Activated CD8-positive, alpha-beta memory T cell treated with anti-CD3 and anti-CD28 coated beads, Interleukin-2, amount 10 ng/mL, durations not matched to agents 7 days and 5 days (primary cell): ENCODE results near the gene CIB2. TPM values are rescaled to one million over a fixed set of nuclear protein-coding genes. Genes with fewer than 3 reads are reported as not detected.

Source experiments
- ATAC-seq: fragments of 150-1000 bp; cut with Tn5 transposase; one replicate; pipeline ENCODE4 v1.10.0; 2021; ENCODE audit warnings: moderate library complexity
- CTCF ChIA-PET: fragments of 350-600 bp; sonication (Branson Sonifier 250); formaldehyde crosslinking; loops from one replicate; lab custom pipeline; 2021; ENCODE audit warnings: antibody characterized with exemption; lab: Charles Lee
- DNase-seq: peaks from one replicate; pipeline ENCODE4 v3.0.0-alpha.2; 2020
- H3K27ac Mint-ChIP-seq: one replicate; pipeline ENCODE4 v1.8.0; 2021; ENCODE audit warnings: mild to moderate bottlenecking, mixed read lengths
- H3K27me3 Mint-ChIP-seq: one replicate; pipeline ENCODE4 v1.8.0; 2021; ENCODE audit warnings: mixed read lengths
- H3K36me3 Mint-ChIP-seq: one replicate; pipeline ENCODE4 v1.8.0; 2021; ENCODE audit warnings: mild to moderate bottlenecking, mixed read lengths
- H3K4me1 Mint-ChIP-seq: one replicate; pipeline ENCODE4 v1.8.0; 2021; ENCODE audit warnings: mixed read lengths
- H3K4me3 Mint-ChIP-seq: one replicate; pipeline ENCODE4 v1.8.0; 2021; ENCODE audit warnings: mild to moderate bottlenecking, moderate library complexity, mixed read lengths
- H3K9me3 Mint-ChIP-seq: one replicate; pipeline ENCODE4 v1.8.0; 2022; ENCODE audit warnings: low read depth, mixed read lengths
- total RNA-seq, 2 experiments: library from RNA; stranded (reverse); gene quantifications; one replicate each; pipeline ENCODE4 v1.2.3, GENCODE V29; 2021

The CIB2 gene
- total RNA-seq, 2 experiments from 2014 or later = 0.94 to 1.2 TPM

- H3K4me3 Mint-ChIP-seq = no peak overlapping the region
- ATAC-seq (no peak), DNase-seq (no peak)
- H3K36me3 Mint-ChIP-seq = no peaks in the 10 kb centered on the region
- no peaks in the 10 kb centered on the region for H3K27me3 Mint-ChIP-seq
- CTCF ChIA-PET = interaction anchor here (0.8 to 19.7 kb wide), 3 partner anchors 12 to 50 kb away, joined by 3 to 251 read pairs (median 15); no protein-coding TSS in a partner anchor
- H3K27ac Mint-ChIP-seq = peak overlapping the region; percentile 66
- no peaks in the 10 kb centered on the region for H3K9me3 Mint-ChIP-seq
- peaks cover 29% of the 10 kb centered on the region for H3K4me1 Mint-ChIP-seq
These were observed 46.8 kb downstream of the CIB2 start for GRCh38 chr15:78084449-78084750.

- Mint-ChIP-seq H3K27me3 (no peaks in the 10 kb centered on the region), H3K36me3 (no peaks in the 10 kb centered on the region), H3K27ac (peak overlapping the region; percentile 66), H3K4me1 (peaks cover 29% of the 10 kb centered on the region), H3K9me3 (no peaks in the 10 kb centered on the region), H3K4me3 (no peak overlapping the region)
- DNase-seq (no peak), ATAC-seq (peak; percentile 83)
- CTCF ChIA-PET = interaction anchor here (0.8 to 19.7 kb wide), 5 partner anchors 9 to 50 kb away, joined by 3 to 251 read pairs (median 8); no protein-coding TSS in a partner anchor
These were observed 47.4 kb downstream of the CIB2 start for GRCh38 chr15:78083687-78084448.

GRCh38 chr15:78083186-78083585 lies 48.1 kb downstream of the CIB2 start:
- DNase-seq = no peak
- Mint-ChIP-seq H3K4me3 (no peak overlapping the region), H3K9me3 (no peaks in the 10 kb centered on the region), H3K36me3 (no peaks in the 10 kb centered on the region), H3K27me3 (no peaks in the 10 kb centered on the region), H3K27ac (no peak overlapping the region), H3K4me1 (peaks cover 30% of the 10 kb centered on the region)
- no peak for ATAC-seq
- CTCF ChIA-PET = interaction anchor here (0.8 to 19.7 kb wide), 4 partner anchors 10 to 24 kb away, joined by 4 to 251 read pairs (median 12); no protein-coding TSS in a partner anchor

DNA sequence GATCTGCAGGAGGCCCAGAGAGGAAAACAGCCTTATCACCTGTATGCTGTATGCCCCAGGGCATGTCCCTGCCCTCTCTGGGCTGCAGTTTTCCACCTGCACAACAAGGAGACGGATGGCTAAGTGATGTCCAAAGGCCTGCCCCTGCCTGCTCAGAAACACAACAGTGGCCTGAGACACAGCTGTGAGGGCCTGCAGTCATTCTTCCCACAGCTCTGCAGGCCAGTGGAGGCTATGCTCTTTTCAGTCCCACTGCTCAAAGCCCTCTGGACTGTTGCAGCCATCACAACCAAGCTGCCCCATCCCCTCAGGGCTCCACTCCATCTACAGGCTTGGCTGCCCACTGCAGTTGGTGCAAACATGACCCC lies 48.5 kb downstream of the CIB2 start:
- Mint-ChIP-seq H3K36me3 (no peaks in the 10 kb centered on the region), H3K9me3 (no peaks in the 10 kb centered on the region), H3K27me3 (no peaks in the 10 kb centered on the region), H3K27ac (peak overlapping the region; percentile 39), H3K4me3 (no peak overlapping the region), H3K4me1 (peaks cover 35% of the 10 kb centered on the region)
- DNase-seq (no peak), ATAC-seq (no peak)
- CTCF ChIA-PET = interaction anchor here (1.3 to 19.7 kb wide), 4 partner anchors 11 to 48 kb away, joined by 4 to 251 read pairs (median 12); no protein-coding TSS in a partner anchor

GRCh38 chr15:78082106-78082742 lies 49.0 kb downstream of the CIB2 start:
- no peak for ATAC-seq
- Mint-ChIP-seq H3K27me3 (no peaks in the 10 kb centered on the region), H3K36me3 (no peaks in the 10 kb centered on the region), H3K4me1 (peaks cover 35% of the 10 kb centered on the region), H3K9me3 (no peaks in the 10 kb centered on the region), H3K4me3 (no peak overlapping the region), H3K27ac (peak overlapping the region; percentile 55)
- DNase-seq = no peak
- CTCF ChIA-PET = interaction anchor here (1.3 to 19.7 kb wide), 4 partner anchors 10 to 48 kb away, joined by 4 to 251 read pairs (median 12); no protein-coding TSS in a partner anchor

DNA sequence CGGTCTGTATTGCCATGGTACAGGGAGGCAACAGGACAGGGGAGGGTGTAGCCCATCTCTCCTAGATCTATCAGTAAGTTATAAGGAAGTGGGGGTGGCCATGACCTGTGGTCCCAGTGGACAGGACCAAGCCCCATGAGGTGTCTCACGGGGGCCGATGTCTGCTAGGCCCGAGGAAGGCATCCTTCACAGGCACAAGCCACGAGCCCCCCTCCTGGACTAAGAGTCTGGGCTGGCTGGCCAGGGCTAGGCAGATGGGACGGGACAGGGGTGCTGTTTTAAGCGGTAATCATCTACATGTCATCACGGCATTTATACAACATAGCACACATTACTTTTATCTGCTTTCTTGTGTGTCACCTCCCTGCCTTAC lies 51.2 kb downstream of the CIB2 start:
- no peak for ATAC-seq
- no peak for DNase-seq
- CTCF ChIA-PET = interaction anchor here (1.4 to 19.7 kb wide), 2 partner anchors 27 to 30 kb away, joined by 3 to 251 read pairs; no protein-coding TSS in a partner anchor
- Mint-ChIP-seq H3K4me3 (no peak overlapping the region), H3K4me1 (peaks cover 43% of the 10 kb centered on the region), H3K36me3 (peaks cover 11% of the 10 kb centered on the region), H3K27ac (peak overlapping the region; percentile 48), H3K27me3 (no peaks in the 10 kb centered on the region), H3K9me3 (no peaks in the 10 kb centered on the region)

DNA sequence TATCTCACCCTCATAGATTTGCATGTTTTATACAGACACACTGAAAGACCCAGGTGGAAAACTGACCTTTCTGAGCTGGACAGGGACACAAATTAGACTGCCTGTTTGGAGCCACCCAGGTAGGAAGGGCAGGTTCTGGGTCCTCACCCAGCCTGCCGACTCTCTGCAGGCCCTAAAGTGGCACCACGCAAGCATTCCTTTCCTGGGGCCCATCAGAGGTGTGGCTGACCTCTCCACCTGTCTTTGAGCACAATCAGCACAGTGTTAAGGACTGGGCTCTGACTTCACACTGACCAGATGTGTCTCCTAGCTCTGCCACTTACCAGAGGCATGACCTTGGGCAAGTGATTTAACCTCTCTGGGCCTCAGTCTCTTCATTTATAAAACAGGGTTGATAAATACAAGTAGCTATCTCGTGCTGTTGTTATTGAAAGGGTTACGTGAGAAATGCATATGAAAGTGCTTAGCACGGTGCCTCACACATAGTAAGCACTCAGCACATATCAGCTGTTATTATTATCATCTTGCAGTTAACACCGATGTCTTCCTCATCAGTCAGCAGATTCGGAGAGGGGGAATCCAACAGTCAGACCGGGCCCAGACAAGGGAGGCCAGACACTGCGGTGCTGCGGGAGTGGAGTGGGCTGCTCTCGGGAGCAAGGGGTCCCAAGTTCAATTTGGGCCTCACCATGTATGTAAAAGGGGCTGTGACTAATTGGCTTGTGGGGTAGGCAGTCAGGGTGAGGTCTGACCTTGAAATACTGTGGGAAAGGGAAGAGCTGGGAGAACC lies 51.8 kb downstream of the CIB2 start:
- H3K27ac Mint-ChIP-seq = peak overlapping the region; percentile 48

GRCh38 chr15:78077871-78078210 lies 53.4 kb downstream of the CIB2 start:
- DNase-seq (no peak), ATAC-seq (no peak)
- Mint-ChIP-seq H3K27ac (peak overlapping the region; percentile 72), H3K4me3 (peak overlapping the region; percentile 100), H3K4me1 (peaks cover 41% of the 10 kb centered on the region), H3K36me3 (peaks cover 21% of the 10 kb centered on the region), H3K27me3 (no peaks in the 10 kb centered on the region), H3K9me3 (no peaks in the 10 kb centered on the region)
- CTCF ChIA-PET = interaction anchor here (0.8 to 19.7 kb wide), 7 partner anchors 9 to 43 kb away, joined by 3 to 251 read pairs (median 4); no protein-coding TSS in a partner anchor

More for the DNA sequence above, 51.8 kb downstream of the CIB2 start:
- CTCF ChIA-PET = interaction anchor here (1.4 to 19.7 kb wide), 3 partner anchors 13 to 30 kb away, joined by 3 to 251 read pairs (median 4); no protein-coding TSS in a partner anchor
- peaks cover 16% of the 10 kb centered on the region for H3K36me3 Mint-ChIP-seq
- DNase-seq (no peak), ATAC-seq (no peak)
- H3K4me3 Mint-ChIP-seq = no peak overlapping the region
- H3K4me1 Mint-ChIP-seq = peaks cover 44% of the 10 kb centered on the region
- no peaks in the 10 kb centered on the region for H3K27me3 Mint-ChIP-seq
- H3K9me3 Mint-ChIP-seq = no peaks in the 10 kb centered on the region

- Mint-ChIP-seq H3K27me3 (no peaks in the 10 kb centered on the region), H3K4me1 (peaks cover 41% of the 10 kb centered on the region), H3K27ac (peak within 1 kb of the TSS; percentile 94), H3K4me3 (peak within 1 kb of the TSS; percentile 100), H3K9me3 (no peaks in the 10 kb centered on the region), H3K36me3 (peaks cover 22% of the 10 kb centered on the region)
- CTCF ChIA-PET = interaction anchor here (0.8 to 19.7 kb wide), 9 partner anchors 8 to 76 kb away, joined by 3 to 251 read pairs (median 4); no protein-coding TSS in a partner anchor
- DNase-seq (peak; percentile 77), ATAC-seq (peak; percentile 86)
These were observed 54.0 kb downstream of the CIB2 start, which contains the start of gene TBC1D2B for GRCh38 chr15:78077053-78077870. Gene TBC1D2B, minus strand, starts transcription at chr15:78077711. Its CDS starts 59 bp downstream, at chr15:78077652.

DNA sequence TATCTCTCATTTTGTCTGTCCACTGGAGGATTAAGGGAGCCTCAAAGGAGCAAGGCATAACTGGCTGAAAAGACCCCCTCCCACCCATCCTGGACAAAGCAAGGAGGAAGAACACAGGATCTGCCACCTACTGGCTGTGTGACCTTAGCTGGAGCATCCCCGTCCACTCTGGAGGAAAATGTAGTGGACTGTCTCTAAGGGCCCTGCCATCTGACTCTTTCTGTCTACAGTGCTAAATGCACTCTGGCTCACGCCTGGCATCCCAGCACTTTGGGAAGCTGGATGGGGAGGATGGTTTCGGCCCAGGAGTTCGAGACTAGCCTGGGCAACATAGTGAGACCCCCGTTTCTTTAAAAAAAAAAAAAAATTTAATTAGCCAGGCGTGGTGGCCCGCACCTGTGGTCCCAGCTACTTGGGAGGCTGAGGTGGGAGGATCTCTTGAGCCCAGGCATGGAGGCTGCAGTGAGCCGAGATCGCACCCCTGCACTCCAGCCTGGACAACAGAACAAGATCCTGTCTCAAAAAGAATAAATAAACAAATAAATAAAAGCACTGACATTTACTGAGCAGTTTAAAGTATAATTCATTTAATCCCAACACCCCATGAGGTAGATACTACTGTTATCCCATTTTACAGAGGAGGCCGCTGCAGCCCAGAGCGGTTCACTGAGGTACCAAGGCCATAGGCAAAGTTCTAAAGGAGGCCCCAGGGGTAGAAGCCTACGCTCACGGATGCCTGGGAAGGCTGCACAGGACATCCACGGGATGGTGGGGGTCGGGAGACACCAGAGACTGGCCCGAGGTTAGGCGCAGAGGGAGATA lies 54.8 kb downstream of the CIB2 start:
- no peaks in the 10 kb centered on the region for H3K27me3 Mint-ChIP-seq
- CTCF ChIA-PET = interaction anchor here (0.8 to 19.7 kb wide), 12 partner anchors 7 to 117 kb away, joined by 3 to 251 read pairs (median 4); no protein-coding TSS in a partner anchor
- H3K27ac Mint-ChIP-seq = peak overlapping the region; percentile 94
- ATAC-seq (peak; percentile 30), DNase-seq (no peak)
- peaks cover 27% of the 10 kb centered on the region for H3K36me3 Mint-ChIP-seq
- peak overlapping the region; percentile 100 for H3K4me3 Mint-ChIP-seq
- H3K4me1 Mint-ChIP-seq = peaks cover 46% of the 10 kb centered on the region
- no peaks in the 10 kb centered on the region for H3K9me3 Mint-ChIP-seq

DNA sequence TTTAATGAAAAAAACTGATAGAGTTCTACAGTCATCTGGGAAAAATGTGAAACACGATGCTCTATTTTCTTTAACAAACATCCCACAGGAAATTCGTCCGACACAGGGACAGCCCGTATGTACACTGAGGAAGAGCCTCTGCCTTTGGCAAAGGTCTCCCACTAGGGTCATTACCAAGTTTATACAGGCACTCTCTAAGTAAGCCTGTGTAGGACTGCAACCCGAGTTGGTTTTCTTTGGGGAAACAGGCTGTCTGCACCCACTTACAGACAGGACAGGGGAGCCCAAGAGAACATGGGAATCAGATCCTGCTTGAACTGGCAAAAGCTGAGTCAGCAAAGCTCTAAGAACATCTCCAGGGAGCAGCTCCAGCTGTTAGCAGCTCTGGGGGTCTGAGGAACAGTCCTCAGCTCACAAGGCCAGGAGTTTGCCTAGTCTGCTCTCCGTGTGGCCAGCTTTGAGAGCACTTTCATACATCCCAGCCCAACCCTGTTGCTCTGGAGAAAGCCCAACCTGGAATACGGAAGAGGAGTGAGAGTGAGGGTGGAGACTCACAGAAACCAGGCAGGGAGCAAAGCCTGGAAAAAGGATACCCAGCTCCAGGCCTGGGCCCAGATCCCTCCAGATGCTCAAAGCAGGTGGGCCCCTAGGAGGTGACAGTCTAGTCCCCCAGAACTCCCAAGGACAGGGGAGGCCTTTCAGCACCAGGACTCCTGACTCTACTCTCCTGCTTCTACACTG lies 55.6 kb downstream of the CIB2 start:
- DNase-seq = no peak
- ATAC-seq = no peak
- Mint-ChIP-seq H3K9me3 (no peaks in the 10 kb centered on the region), H3K4me1 (peaks cover 52% of the 10 kb centered on the region), H3K36me3 (peaks cover 29% of the 10 kb centered on the region), H3K27me3 (no peaks in the 10 kb centered on the region), H3K4me3 (peak overlapping the region; percentile 100), H3K27ac (peak overlapping the region; percentile 78)
- CTCF ChIA-PET = interaction anchor here (0.8 to 19.7 kb wide), 11 partner anchors 9 to 117 kb away, joined by 3 to 251 read pairs (median 4); no protein-coding TSS in a partner anchor
